TTC549 (cell line): ENCODE results near the gene TLR10.
"Not testable (repeated sequence)": the region's sequence is repeated elsewhere in the genome, so short reads cannot be mapped to it uniquely, and the experiment has no call there.

Experiments used
- FAIRE-seq: peaks from 2 replicates; lab custom pipeline; 2012; peaks lifted over from hg19 to GRCh38; lab: Jason Lieb, UNC

TLR10 gene

GRCh38 chr4:38782452-38783108 is at the start of gene TLR10:
TLR10 (minus strand) TSS chr4:38782990; CDS start chr4:38775590, 7,400 bp downstream.
- peak; percentile 41 for FAIRE-seq

GRCh38 chr4:38832206-38832605 is 49.4 kb upstream of the TLR10 start:
- no peak for FAIRE-seq

GRCh38 chr4:38831653-38832052 is 48.9 kb upstream of the TLR10 start:
- FAIRE-seq: no peak

- no peak for FAIRE-seq
These were observed 46.4 kb upstream of the TLR10 start for GRCh38 chr4:38829237-38829636.

- no peak for FAIRE-seq
These were observed 41.0 kb upstream of the TLR10 start for GRCh38 chr4:38823766-38824165.

GRCh38 chr4:38822748-38823303 is 40.0 kb upstream of the TLR10 start:
- FAIRE-seq: no peak

- FAIRE-seq: no peak
These were observed 38.9 kb upstream of the TLR10 start for GRCh38 chr4:38821739-38822138.

- no peak for FAIRE-seq
These were observed 37.7 kb upstream of the TLR10 start for GRCh38 chr4:38820329-38821061.

- no peak for FAIRE-seq
These were observed 36.8 kb upstream of the TLR10 start for GRCh38 chr4:38819569-38819968.

GRCh38 chr4:38818441-38818976 is 35.7 kb upstream of the TLR10 start:
- no peak for FAIRE-seq

- no peak for FAIRE-seq
These were observed 33.3 kb upstream of the TLR10 start for GRCh38 chr4:38815885-38816782.

GRCh38 chr4:38814386-38814785 is 31.6 kb upstream of the TLR10 start:
- no peak for FAIRE-seq

- no peak for FAIRE-seq
These were observed 28.5 kb upstream of the TLR10 start for GRCh38 chr4:38811297-38811696.

GRCh38 chr4:38807462-38807861 is 24.7 kb upstream of the TLR10 start:
- not testable (repeated sequence) for FAIRE-seq

GRCh38 chr4:38806251-38806650 is 23.5 kb upstream of the TLR10 start:
- not testable (repeated sequence) for FAIRE-seq

GRCh38 chr4:38805530-38806145 is 22.8 kb upstream of the TLR10 start:
- no peak for FAIRE-seq

GRCh38 chr4:38804654-38805295 is 22.0 kb upstream of the TLR10 start, which contains the start of gene TLR1:
TLR1 (minus strand) TSS chr4:38804791; CDS start chr4:38798831, 5,960 bp downstream.
- FAIRE-seq: peak; percentile 91

- no peak for FAIRE-seq
These were observed 21.3 kb upstream of the TLR10 start for GRCh38 chr4:38803833-38804653.

- no peak for FAIRE-seq
These were observed 20.0 kb upstream of the TLR10 start for GRCh38 chr4:38802561-38803355.
